HepG2 (cell line): Measurements from ENCODE around the gene WNT2B. TPM values are rescaled to one million over a fixed set of nuclear protein-coding genes. Genes with fewer than 3 reads are reported as not detected.
A peak's percentile ranks its signal among the peaks of the same experiment; 100 is the strongest.

ENCODE experiments used
- FOXP1 ChIP-seq, 2 experiments: fragments of 450-650 bp in 1 of 2; IDR thresholded peaks; 2 replicates each; pipeline ENCODE4 v1.6.1; 2017 to 2018; ENCODE audit warnings: antibody characterized with exemption in 1 of 2
- TBX3 ChIP-seq: fragments of 450-650 bp; IDR thresholded peaks from 2 replicates; pipeline ENCODE4 v1.6.1; 2017; ENCODE audit warnings: antibody characterized with exemption, mild to moderate bottlenecking, inconsistent platforms, borderline replicate concordance
- polyA plus RNA-seq, 8 experiments: library from polyadenylated mRNA; depleted of rRNA in 3 of 8; stranded (reverse) in 7 of 8; unstranded in 1 of 8; fragments of >200 nt; fragmentation: Illumina TruSeq in 4 of 8; extraction: Trizol in 4 of 8; gene quantifications; 2 replicates each; pipeline versions ENCODE4 v1.2.1 to v1.2.3, GENCODE V29; 2011 to 2016; ENCODE audit warnings: low read depth in 4 of 8, missing spikeins in 1 of 8, mixed read lengths in 1 of 8; ENCODE audit not compliant: insufficient read depth in 1 of 8
- total RNA-seq, 5 experiments: library from RNA; depleted of rRNA; stranded (reverse); fragments of >200 nt; fragmentation: Illumina TruSeq; extraction: Trizol; gene quantifications; 2 replicates each; pipeline ENCODE4 v1.2.3, GENCODE V29; 2016; ENCODE audit warnings: low read depth in 1 of 5
- TF ChIP-seq, protein P1 (sequence below): sonication (generic); formaldehyde crosslinking; IDR thresholded peaks from 2 replicates; pipeline ENCODE4 v1.9.0; 2021; ENCODE audit warnings: mild to moderate bottlenecking, missing genetic modification reagents
- TF ChIP-seq, protein P2 (sequence below): sonication (generic); formaldehyde crosslinking; IDR thresholded peaks from 2 replicates; pipeline ENCODE4 v1.4.0; 2020; ENCODE audit warnings: missing genetic modification reagents, mild to moderate bottlenecking, borderline replicate concordance

The WNT2B gene
- total and polyA plus RNA-seq, 2 of the 13 experiments (the other 11 are each of a cell fraction or from before 2014, with no cell fraction given), result 0.11 to 0.32 TPM

- TF ChIP-seq, protein P1, sequence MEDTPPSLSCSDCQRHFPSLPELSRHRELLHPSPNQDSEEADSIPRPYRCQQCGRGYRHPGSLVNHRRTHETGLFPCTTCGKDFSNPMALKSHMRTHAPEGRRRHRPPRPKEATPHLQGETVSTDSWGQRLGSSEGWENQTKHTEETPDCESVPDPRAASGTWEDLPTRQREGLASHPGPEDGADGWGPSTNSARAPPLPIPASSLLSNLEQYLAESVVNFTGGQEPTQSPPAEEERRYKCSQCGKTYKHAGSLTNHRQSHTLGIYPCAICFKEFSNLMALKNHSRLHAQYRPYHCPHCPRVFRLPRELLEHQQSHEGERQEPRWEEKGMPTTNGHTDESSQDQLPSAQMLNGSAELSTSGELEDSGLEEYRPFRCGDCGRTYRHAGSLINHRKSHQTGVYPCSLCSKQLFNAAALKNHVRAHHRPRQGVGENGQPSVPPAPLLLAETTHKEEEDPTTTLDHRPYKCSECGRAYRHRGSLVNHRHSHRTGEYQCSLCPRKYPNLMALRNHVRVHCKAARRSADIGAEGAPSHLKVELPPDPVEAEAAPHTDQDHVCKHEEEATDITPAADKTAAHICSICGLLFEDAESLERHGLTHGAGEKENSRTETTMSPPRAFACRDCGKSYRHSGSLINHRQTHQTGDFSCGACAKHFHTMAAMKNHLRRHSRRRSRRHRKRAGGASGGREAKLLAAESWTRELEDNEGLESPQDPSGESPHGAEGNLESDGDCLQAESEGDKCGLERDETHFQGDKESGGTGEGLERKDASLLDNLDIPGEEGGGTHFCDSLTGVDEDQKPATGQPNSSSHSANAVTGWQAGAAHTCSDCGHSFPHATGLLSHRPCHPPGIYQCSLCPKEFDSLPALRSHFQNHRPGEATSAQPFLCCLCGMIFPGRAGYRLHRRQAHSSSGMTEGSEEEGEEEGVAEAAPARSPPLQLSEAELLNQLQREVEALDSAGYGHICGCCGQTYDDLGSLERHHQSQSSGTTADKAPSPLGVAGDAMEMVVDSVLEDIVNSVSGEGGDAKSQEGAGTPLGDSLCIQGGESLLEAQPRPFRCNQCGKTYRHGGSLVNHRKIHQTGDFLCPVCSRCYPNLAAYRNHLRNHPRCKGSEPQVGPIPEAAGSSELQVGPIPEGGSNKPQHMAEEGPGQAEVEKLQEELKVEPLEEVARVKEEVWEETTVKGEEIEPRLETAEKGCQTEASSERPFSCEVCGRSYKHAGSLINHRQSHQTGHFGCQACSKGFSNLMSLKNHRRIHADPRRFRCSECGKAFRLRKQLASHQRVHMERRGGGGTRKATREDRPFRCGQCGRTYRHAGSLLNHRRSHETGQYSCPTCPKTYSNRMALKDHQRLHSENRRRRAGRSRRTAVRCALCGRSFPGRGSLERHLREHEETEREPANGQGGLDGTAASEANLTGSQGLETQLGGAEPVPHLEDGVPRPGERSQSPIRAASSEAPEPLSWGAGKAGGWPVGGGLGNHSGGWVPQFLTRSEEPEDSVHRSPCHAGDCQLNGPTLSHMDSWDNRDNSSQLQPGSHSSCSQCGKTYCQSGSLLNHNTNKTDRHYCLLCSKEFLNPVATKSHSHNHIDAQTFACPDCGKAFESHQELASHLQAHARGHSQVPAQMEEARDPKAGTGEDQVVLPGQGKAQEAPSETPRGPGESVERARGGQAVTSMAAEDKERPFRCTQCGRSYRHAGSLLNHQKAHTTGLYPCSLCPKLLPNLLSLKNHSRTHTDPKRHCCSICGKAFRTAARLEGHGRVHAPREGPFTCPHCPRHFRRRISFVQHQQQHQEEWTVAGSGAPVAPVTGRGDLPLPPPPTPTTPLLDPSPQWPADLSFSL (CRISPR knock-in tag), result peak; percentile 52; the same call in 1 of the 2 replicates
- TF ChIP-seq TBX3 (peak; percentile 85), FOXP1 (IDR thresholded peaks at IDR 0.05) (no peak), FOXP1 (CRISPR knock-in tag; IDR thresholded peaks at IDR 0.05) (peak; percentile 20; the same call in 1 of the 2 replicates)
- TF ChIP-seq, protein P2, sequence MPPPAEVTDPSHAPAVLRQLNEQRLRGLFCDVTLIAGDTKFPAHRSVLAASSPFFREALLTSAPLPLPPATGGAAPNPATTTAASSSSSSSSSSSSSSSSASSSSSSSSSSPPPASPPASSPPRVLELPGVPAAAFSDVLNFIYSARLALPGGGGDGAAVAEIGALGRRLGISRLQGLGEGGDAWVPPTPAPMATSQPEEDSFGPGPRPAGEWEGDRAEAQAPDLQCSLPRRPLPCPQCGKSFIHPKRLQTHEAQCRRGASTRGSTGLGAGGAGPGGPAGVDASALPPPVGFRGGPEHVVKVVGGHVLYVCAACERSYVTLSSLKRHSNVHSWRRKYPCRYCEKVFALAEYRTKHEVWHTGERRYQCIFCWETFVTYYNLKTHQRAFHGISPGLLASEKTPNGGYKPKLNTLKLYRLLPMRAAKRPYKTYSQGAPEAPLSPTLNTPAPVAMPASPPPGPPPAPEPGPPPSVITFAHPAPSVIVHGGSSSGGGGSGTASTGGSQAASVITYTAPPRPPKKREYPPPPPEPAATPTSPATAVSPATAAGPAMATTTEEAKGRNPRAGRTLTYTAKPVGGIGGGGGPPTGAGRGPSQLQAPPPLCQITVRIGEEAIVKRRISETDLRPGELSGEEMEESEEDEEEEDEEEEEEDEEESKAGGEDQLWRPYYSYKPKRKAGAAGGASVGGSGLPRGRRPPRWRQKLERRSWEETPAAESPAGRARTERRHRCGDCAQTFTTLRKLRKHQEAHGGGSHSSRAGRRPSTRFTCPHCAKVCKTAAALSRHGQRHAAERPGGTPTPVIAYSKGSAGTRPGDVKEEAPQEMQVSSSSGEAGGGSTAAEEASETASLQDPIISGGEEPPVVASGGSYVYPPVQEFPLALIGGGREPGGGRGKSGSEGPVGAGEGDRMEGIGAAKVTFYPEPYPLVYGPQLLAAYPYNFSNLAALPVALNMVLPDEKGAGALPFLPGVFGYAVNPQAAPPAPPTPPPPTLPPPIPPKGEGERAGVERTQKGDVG (CRISPR knock-in tag), result no peak
Observed at GRCh38 chr1:112460615-112461014, 48.1 kb upstream of the WNT2B start (continued).
